ENCODE results near the gene NEURL3.

DNA sequence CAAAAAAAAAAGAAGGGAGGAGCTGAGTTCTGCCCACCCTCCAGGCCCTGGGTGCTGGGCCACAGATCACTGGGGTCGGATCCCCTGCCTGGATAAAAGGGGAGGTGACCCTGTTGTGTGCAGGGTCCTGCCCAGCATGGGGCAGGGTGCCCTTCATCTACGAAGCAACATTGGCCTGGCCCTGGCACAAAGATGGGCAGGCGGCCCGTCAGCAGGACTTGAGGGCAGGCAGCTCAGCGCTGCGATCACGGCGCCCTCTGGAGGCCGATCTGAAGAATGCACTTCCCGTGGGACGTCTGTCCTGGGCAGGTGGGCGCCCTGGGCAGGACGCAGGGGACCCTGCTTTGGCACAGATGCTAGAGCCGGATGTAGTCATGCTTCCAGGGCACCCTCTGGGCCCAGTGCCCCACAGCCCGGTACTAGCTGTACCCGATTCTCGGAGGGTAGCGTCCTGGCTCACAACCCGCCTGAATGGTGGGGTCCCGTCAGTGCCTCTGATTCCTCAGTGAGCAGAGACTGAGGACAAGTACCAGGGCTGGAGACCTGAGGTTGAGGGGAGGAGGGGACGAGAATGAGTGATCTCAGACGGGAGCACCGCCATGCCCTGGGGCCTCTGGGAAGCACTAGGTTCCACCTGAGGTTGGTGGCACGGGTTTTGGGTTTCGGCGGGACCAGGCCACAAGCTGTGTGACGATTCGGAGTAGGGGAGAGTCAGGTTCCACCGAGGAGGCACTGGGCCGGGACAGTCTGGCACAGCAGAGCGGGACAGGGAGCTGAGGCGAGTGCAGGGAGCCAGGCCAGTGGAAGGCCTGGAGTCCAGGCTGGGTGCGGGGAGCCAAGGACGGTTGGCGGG lies 49.4 kb upstream of the NEURL3 start:
- TF ChIP-seq, protein P1, sequence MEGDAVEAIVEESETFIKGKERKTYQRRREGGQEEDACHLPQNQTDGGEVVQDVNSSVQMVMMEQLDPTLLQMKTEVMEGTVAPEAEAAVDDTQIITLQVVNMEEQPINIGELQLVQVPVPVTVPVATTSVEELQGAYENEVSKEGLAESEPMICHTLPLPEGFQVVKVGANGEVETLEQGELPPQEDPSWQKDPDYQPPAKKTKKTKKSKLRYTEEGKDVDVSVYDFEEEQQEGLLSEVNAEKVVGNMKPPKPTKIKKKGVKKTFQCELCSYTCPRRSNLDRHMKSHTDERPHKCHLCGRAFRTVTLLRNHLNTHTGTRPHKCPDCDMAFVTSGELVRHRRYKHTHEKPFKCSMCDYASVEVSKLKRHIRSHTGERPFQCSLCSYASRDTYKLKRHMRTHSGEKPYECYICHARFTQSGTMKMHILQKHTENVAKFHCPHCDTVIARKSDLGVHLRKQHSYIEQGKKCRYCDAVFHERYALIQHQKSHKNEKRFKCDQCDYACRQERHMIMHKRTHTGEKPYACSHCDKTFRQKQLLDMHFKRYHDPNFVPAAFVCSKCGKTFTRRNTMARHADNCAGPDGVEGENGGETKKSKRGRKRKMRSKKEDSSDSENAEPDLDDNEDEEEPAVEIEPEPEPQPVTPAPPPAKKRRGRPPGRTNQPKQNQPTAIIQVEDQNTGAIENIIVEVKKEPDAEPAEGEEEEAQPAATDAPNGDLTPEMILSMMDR (IDR thresholded peaks at IDR 0.05; ENCODE audit: low read depth, low read length): peak; percentile 93
- no peak for TF ChIP-seq EZH2phosphoT487 (IDR thresholded peaks at IDR 0.05; ENCODE audit: low read depth)
